Breast epithelium (tissue), 4 donors: ENCODE results near the gene AHCYL2. TPM values are rescaled to one million over a fixed set of nuclear protein-coding genes. Genes with fewer than 3 reads are reported as not detected.
"Not testable (repeated sequence)": the region's sequence is repeated elsewhere in the genome, so short reads cannot be mapped to it uniquely, and the experiment has no call there.

Source experiments
- DNase-seq, 2 donors: peaks; one replicate each; pipeline ENCODE4 v3.0.0-alpha.2; 2019; ENCODE audit warnings: low spot score in 2 of 2
- H3K27ac ChIP-seq, 2 donors: fragments of 200-600 bp; sonication (generic) in 1 of 2; one replicate each; pipeline ENCODE4 v1.5.1; 2016 to 2019; ENCODE audit warnings: mild to moderate bottlenecking in 1 of 2
- H3K27me3 ChIP-seq, 2 donors: fragments of 200-600 bp; sonication (generic) in 1 of 2; one replicate each; pipeline versions ENCODE4 v1.5.1 to v1.6.0; 2017 to 2019; ENCODE audit warnings: control low read depth in 1 of 2, mild to moderate bottlenecking in 1 of 2
- H3K36me3 ChIP-seq: fragments of 200-600 bp; one replicate; pipeline ENCODE4 v1.5.1; 2019
- H3K4me1 ChIP-seq, 2 donors: fragments of 200-600 bp; sonication (generic); one replicate each; pipeline ENCODE4 v1.5.1; 2016 to 2019; ENCODE audit warnings: control low read depth in 1 of 2
- H3K4me3 ChIP-seq, 3 donors: fragments of 200-600 bp; sonication (generic); 1 replicate in 2 of 3; 2 replicates in 1 of 3; pipeline ENCODE4 v1.5.1; 2016 to 2019; ENCODE audit warnings: mild to moderate bottlenecking in 3 of 3, moderate library complexity in 2 of 3
- H3K9me3 ChIP-seq, 2 donors: fragments of 200-600 bp; sonication (generic) in 1 of 2; one replicate each; pipeline ENCODE4 v1.5.1; 2016 to 2019; ENCODE audit warnings: control low read depth in 1 of 2
- CTCF ChIP-seq, 3 donors: fragments of 450-650 bp; IDR thresholded peaks; one replicate each; pipeline ENCODE4 v1.5.1; 2016 to 2017; ENCODE audit warnings: antibody characterized with exemption in 3 of 3, mild to moderate bottlenecking in 3 of 3, moderate library complexity in 3 of 3
- POLR2A ChIP-seq: fragments of 450-650 bp; IDR thresholded peaks from one replicate; pipeline ENCODE4 v1.6.1; 2016; ENCODE audit warnings: antibody characterized with exemption, mild to moderate bottlenecking, moderate library complexity
- POLR2AphosphoS5 ChIP-seq, 3 donors: sonication (generic); formaldehyde crosslinking; IDR thresholded peaks; one replicate each; pipeline ENCODE4 v1.6.1; 2017; ENCODE audit warnings: antibody characterized with exemption in 3 of 3
- intact Hi-C: fragments of 100-400 bp; cut with DNase I; formaldehyde crosslinking; loops from one replicate; pipeline ENCODE4 v1.15.1; 2023; ENCODE audit warnings: low total_unique reads
- total RNA-seq, 3 donors: library from RNA; depleted of rRNA; stranded (reverse); fragments of >200 nt; gene quantifications; one replicate each; pipeline ENCODE4 v1.1.0, GENCODE V29; 2016

Gene AHCYL2
- total RNA-seq, 3 donors from 2014 or later: 19.0 to 24.7 (median 21.8) TPM

- Histone ChIP-seq H3K36me3 (no peaks in the 10 kb centered on the region), H3K4me3 (no peak overlapping the region), H3K27me3 (no peaks in the 10 kb centered on the region), H3K27ac (no peak overlapping the region), H3K4me1 (no peaks in the 10 kb centered on the region), H3K9me3 (no peaks in the 10 kb centered on the region)
- intact Hi-C loops: loop anchor here (10.0 kb wide), 1 partner anchor 106 kb away; no protein-coding TSS in a partner anchor
- no peak for TF ChIP-seq POLR2A
- TF ChIP-seq POLR2AphosphoS5 (IDR thresholded peaks at IDR 0.05): no peak
- no peak for TF ChIP-seq CTCF (IDR thresholded peaks at IDR 0.05)
- no peak for DNase-seq
Observed at GRCh38 chr7:129368389-129368986, 143.7 kb downstream of the AHCYL2 start.

- not testable (repeated sequence) for H3K27me3 ChIP-seq, DNase-seq, H3K4me1 ChIP-seq, H3K9me3 ChIP-seq, H3K36me3 ChIP-seq, H3K27ac ChIP-seq, H3K4me3 ChIP-seq
- intact Hi-C loops: loop anchor here (10.0 kb wide), 1 partner anchor 105 kb away; no protein-coding TSS in a partner anchor
Observed at GRCh38 chr7:129369447-129369846, 144.6 kb downstream of the AHCYL2 start.

- no peaks in the 10 kb centered on the region for H3K9me3 ChIP-seq
- H3K4me1 ChIP-seq: no peaks in the 10 kb centered on the region
- intact Hi-C loops: no loop called here
- no peaks in the 10 kb centered on the region for H3K36me3 ChIP-seq
- no peak for DNase-seq
- H3K27ac ChIP-seq: no peak overlapping the region
- TF ChIP-seq POLR2A (no peak), POLR2AphosphoS5 (IDR thresholded peaks at IDR 0.05) (no peak), CTCF (IDR thresholded peaks at IDR 0.05) (no peak)
- H3K27me3 ChIP-seq: no peaks in the 10 kb centered on the region
- H3K4me3 ChIP-seq: no peak overlapping the region
Observed at GRCh38 chr7:129370812-129371211, 146.0 kb downstream of the AHCYL2 start.

- no peak for DNase-seq
- H3K36me3 ChIP-seq: no peaks in the 10 kb centered on the region
- peak overlapping the region in 1 of 2 donors; percentile 35 for H3K27ac ChIP-seq
- no peak overlapping the region for H3K4me3 ChIP-seq
- H3K9me3 ChIP-seq: no peaks in the 10 kb centered on the region
- TF ChIP-seq POLR2A: no peak
- TF ChIP-seq CTCF (IDR thresholded peaks at IDR 0.05): no peak
- TF ChIP-seq POLR2AphosphoS5 (IDR thresholded peaks at IDR 0.05): no peak
- H3K27me3 ChIP-seq: no peaks in the 10 kb centered on the region
- H3K4me1 ChIP-seq: no peaks in the 10 kb centered on the region
- intact Hi-C loops: no loop called here
Observed at GRCh38 chr7:129371487-129371886, 146.7 kb downstream of the AHCYL2 start.

GRCh38 chr7:129373651-129374428, 149.0 kb downstream of the AHCYL2 start:
- Histone ChIP-seq H3K9me3 (no peaks in the 10 kb centered on the region), H3K27me3 (no peaks in the 10 kb centered on the region), H3K27ac (no peak overlapping the region), H3K4me3 (no peak overlapping the region), H3K4me1 (no peaks in the 10 kb centered on the region), H3K36me3 (no peaks in the 10 kb centered on the region)
- intact Hi-C loops: no loop called here
- no peak for TF ChIP-seq POLR2A
- TF ChIP-seq CTCF (IDR thresholded peaks at IDR 0.05): no peak
- no peak for TF ChIP-seq POLR2AphosphoS5 (IDR thresholded peaks at IDR 0.05)
- no peak for DNase-seq
